ENCODE data around the gene DTL.

Gene DTL

GRCh38 chr1:212137854-212138253 lies 102.3 kb downstream of the DTL start:
- DNase-seq, result no peak

DNA sequence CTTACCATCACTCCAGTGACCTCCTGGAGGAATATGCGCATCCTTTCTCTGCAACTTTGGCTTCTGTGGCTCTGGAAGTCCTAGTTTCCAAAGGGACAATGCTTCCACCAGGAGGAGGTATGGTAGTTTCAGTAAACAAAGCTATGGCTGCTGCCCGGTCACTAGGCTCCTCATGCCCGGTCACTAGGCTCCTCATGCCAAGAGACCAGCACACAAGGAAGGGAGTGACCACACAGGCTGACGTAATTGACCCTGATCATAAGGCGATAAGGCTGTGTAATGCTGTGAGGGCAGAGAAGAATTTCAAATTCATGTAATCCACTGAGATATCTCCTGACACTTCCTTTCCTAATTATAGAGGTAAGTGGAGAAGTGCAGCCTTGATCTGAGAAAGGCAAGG lies 102.9 kb downstream of the DTL start:
- DNase-seq, result no peak

- no peak for DNase-seq
Observed at GRCh38 chr1:212139526-212140135, 104.1 kb downstream of the DTL start.

- no peak for DNase-seq
Observed at GRCh38 chr1:212141404-212141803, 105.9 kb downstream of the DTL start.

- no peak for DNase-seq
Observed at GRCh38 chr1:212142883-212143530, 107.5 kb downstream of the DTL start.

DNA sequence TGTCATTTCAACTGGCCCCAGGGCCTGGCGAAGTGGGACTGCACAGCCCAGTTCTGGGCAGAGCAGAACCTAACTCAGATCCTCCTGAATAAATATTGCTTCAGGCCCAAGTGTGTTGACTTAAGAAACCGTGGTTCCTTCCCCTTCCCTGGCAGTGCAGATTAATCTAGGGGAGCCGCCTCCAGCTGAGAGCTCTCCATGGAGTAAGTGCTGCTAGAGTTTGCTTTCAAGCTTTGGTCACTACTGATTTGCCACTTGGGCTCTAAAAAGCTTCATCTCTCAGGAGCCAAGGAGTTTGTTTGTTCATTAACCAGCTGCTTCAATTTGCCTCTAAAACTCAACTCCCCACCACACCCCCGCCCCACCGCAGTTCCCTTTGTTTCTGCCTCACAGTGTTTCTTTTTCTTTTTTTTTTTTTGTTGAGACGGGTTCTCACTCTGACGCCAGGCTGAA lies 112.1 kb downstream of the DTL start:
- no peak for DNase-seq

DNA sequence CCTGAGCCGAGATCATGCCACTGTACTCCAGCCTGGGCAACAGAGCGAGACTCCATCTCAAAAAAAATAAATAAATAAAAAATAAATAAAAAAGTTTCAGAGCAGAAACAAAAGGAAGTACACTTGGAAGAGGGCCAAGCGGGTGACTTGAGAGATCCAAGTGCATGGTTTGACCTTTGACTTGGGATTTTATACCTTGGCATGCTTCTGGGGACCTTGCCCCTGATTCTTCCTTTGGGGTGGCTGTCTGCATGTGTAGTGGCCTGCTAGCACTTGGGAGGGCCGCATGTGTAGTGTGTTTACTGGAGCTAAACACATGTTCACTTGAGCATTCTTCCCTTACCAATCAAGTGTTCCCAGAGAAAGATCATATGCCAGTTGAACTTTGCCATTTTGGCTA lies 114.0 kb downstream of the DTL start:
- DNase-seq, result no peak

DNA sequence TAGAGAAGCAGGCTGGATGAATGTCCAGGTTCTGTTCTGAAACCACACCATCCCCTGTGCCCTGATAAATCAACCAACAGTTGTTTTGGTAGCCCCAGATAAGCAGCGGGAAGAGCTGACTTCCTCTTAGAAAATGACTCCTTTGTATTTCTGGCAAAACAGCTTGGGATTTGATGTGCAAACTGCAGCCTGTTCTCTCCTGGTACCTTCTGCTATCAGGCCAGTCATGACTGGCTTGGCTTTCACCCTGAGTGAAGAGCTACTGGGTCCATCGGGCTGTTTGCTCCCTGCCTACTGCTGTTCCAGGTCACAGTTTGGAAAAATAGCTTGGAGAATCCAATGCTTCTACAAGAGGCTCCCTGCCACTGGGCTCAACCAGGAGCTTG lies 116.8 kb downstream of the DTL start:
- DNase-seq, result no peak

DNA sequence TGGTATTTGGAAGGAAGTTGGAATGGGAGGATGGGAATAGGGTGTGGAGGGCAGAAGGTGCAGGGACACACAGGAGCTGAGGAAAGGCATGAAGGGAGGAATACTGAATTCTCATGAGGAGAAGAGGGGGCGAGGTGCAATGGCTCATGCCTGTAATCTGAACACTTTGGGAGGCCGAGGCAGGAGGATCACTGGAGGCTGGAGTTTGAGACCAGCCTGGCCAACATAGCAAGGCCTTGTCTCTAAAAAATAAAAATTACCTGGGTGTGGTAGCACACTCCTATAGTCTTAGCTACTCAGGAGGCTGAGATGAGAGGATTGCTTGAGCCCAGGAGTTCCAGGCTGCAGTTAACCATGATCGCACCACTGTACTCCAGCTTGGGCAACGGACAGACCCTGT lies 117.3 kb downstream of the DTL start:
- DNase-seq, result no peak

DNA sequence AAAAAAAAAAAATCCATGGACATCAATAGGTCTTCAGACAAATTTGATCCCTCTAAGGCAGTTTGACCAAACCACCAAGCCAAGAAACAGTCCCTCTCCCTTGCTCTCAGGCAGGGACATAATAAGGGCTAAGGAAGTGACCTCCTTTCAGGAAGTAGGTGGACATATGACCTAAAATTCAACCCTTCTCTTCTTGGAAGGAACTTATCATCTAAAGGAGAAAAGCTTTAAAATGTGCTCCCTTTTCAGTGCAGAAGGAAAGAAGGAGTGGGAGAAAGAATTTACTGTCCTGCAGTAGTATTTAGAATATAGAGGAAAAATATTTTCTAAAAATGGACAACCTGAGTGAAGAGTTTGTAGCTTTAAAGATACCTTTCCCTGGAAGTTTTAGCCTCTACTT lies 118.1 kb downstream of the DTL start:
- DNase-seq, result no peak
